GM12878 (cell line): Measurements from ENCODE around the gene DSC2.

ENCODE experiments used
- EP300 ChIP-seq, 2 experiments: fragments of 150-350 bp in 1 of 2; IDR thresholded peaks; 2 replicates each; pipeline ENCODE4 v1.6.1; 2011 to 2012; ENCODE audit warnings: low read depth in 2 of 2, low read length in 2 of 2, borderline replicate concordance in 1 of 2, improper control_type of control experiment in 1 of 2, inconsistent platforms in 1 of 2; ENCODE audit not compliant: control insufficient read depth in 1 of 2
- ESRRA ChIP-seq: IDR thresholded peaks from 2 replicates; pipeline ENCODE4 v1.6.1; 2012; ENCODE audit warnings: mild to moderate bottlenecking, low read length, improper control_type of control experiment
- POLR2A ChIP-seq: IDR thresholded peaks from 2 replicates; pipeline ENCODE4 v1.6.1; 2011; ENCODE audit warnings: low read depth, mild to moderate bottlenecking, low read length
- POLR2AphosphoS5 ChIP-seq: IDR thresholded peaks from 2 replicates; pipeline ENCODE4 v1.6.1; 2011; ENCODE audit warnings: mild to moderate bottlenecking, low read length, inconsistent platforms
- RELA ChIP-seq: fragments of 450-650 bp; IDR thresholded peaks from 2 replicates; pipeline ENCODE4 v1.8.0; 2014; ENCODE audit warnings: borderline replicate concordance; ENCODE audit not compliant: partially characterized antibody
- SUPT20H ChIP-seq: IDR thresholded peaks from 2 replicates; pipeline ENCODE4 v1.6.1; 2011; ENCODE audit warnings: low read depth, mild to moderate bottlenecking, low read length, moderate library complexity, borderline replicate concordance; ENCODE audit not compliant: control insufficient read depth
- ZBED1 ChIP-seq: IDR thresholded peaks from 2 replicates; pipeline ENCODE4 v1.6.1; 2016; ENCODE audit warnings: borderline replicate concordance
- TF ChIP-seq, protein P1 (sequence below), 3 experiments: IDR thresholded peaks in 2 of 3; conservative IDR thresholded peaks in 1 of 3; 2 replicates each; pipeline ENCODE4 v1.5.1; 2011; ENCODE audit warnings: low read depth in 3 of 3, low read length in 3 of 3, mild to moderate bottlenecking in 3 of 3, control low read depth in 2 of 3, moderate library complexity in 2 of 3, inconsistent platforms in 1 of 3, mixed read lengths in 1 of 3; ENCODE audit not compliant: control insufficient read depth in 2 of 3, insufficient read depth in 1 of 3; ENCODE audit errors: extremely low read depth in 1 of 3

DNA sequence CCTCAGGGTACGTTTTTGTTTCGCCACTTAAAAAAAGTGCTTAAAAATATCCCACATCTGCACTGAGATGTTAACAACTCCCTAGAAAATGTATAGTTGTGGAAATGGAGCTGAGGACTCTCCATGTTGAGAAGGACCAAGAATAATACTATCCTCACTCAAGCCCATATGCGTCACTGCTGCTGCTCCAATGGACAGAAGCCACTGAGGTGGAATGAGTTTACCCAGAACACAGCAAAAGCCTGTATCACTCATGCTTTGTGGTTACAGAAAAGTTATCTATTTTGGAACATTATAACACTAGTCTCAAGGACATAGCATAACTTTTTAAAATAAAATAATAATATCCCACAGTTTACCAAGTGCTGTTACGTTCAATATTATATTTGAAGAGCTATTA, 91.6 kb downstream of the DSC2 start:
- TF ChIP-seq SUPT20H (no peak), POLR2A (no peak), POLR2AphosphoS5 (no peak), ESRRA (no peak), EP300 (IDR thresholded peaks at IDR 0.05; ENCODE audit: borderline replicate concordance in 1 of 2, control insufficient read depth in 1 of 2, low read depth in 2 of 2, low read length in 2 of 2) (no peak), ZBED1 (no peak), RELA (no peak)
- TF ChIP-seq, protein P1, sequence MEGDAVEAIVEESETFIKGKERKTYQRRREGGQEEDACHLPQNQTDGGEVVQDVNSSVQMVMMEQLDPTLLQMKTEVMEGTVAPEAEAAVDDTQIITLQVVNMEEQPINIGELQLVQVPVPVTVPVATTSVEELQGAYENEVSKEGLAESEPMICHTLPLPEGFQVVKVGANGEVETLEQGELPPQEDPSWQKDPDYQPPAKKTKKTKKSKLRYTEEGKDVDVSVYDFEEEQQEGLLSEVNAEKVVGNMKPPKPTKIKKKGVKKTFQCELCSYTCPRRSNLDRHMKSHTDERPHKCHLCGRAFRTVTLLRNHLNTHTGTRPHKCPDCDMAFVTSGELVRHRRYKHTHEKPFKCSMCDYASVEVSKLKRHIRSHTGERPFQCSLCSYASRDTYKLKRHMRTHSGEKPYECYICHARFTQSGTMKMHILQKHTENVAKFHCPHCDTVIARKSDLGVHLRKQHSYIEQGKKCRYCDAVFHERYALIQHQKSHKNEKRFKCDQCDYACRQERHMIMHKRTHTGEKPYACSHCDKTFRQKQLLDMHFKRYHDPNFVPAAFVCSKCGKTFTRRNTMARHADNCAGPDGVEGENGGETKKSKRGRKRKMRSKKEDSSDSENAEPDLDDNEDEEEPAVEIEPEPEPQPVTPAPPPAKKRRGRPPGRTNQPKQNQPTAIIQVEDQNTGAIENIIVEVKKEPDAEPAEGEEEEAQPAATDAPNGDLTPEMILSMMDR (IDR thresholded peaks at IDR 0.05 in 2 of 3, conservative IDR thresholded peaks at IDR 0.05 in 1 of 3; ENCODE audit: control insufficient read depth in 2 of 3, extremely low read depth in 1 of 3, insufficient read depth in 1 of 3, low read depth in 3 of 3, low read length in 3 of 3): no peak
